ENCODE measurements around the gene ACER3. TPM values are rescaled to one million over a fixed set of nuclear protein-coding genes. Genes with fewer than 3 reads are reported as not detected.

Gene ACER3
- total and polyA plus RNA-seq, 7 donors, result 5.6 to 13.2 (median 9.4) TPM

DNA sequence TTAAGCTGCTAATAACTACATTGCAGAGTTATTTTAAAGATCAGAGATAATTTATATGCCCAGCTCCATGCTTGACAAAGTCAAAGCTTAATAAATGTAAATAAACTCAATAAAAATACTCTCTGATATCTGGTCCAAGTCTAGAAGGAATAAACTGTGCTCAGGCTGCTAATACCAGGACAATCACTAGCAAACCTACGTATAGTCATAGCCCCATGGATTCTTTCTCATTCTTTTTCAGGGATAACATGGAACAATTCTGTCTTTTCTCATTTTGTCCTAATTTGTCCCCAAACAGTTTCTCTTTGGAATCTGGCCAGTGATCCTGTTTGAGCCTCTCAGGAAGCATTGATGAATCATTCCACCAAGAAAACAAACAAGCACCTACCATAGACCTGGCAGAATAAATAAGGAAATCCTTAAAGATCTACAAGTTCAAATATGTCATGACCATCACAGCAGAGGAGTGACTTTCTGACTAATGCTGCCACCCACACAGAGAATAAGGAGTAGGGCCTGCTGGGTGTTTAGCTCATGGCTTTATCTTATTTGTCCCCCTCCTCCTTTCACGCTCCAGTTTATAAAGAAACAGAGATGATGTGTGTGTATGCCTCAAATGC, 159.4 kb downstream of the ACER3 start:
- Histone ChIP-seq H3K4me1 (no peaks in the 10 kb centered on the region), H3K9me3 (no peaks in the 10 kb centered on the region), H3K4me3 (no peak overlapping the region), H3K36me3 (peaks cover 0 to 4% (median 0%) of the 10 kb centered on the region in 4 donors), H3K27me3 (no peaks in the 10 kb centered on the region), H3K27ac (no peak overlapping the region)
- 39 to 75% methylated on average over 2 of the region's 2 CpGs for WGBS, 2 donors
- no peak for DNase-seq
- TF ChIP-seq, protein P1, sequence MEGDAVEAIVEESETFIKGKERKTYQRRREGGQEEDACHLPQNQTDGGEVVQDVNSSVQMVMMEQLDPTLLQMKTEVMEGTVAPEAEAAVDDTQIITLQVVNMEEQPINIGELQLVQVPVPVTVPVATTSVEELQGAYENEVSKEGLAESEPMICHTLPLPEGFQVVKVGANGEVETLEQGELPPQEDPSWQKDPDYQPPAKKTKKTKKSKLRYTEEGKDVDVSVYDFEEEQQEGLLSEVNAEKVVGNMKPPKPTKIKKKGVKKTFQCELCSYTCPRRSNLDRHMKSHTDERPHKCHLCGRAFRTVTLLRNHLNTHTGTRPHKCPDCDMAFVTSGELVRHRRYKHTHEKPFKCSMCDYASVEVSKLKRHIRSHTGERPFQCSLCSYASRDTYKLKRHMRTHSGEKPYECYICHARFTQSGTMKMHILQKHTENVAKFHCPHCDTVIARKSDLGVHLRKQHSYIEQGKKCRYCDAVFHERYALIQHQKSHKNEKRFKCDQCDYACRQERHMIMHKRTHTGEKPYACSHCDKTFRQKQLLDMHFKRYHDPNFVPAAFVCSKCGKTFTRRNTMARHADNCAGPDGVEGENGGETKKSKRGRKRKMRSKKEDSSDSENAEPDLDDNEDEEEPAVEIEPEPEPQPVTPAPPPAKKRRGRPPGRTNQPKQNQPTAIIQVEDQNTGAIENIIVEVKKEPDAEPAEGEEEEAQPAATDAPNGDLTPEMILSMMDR (IDR thresholded peaks at IDR 0.05), result no peak
- intact Hi-C loops (cut with DNase I), result no loop called here

DNA sequence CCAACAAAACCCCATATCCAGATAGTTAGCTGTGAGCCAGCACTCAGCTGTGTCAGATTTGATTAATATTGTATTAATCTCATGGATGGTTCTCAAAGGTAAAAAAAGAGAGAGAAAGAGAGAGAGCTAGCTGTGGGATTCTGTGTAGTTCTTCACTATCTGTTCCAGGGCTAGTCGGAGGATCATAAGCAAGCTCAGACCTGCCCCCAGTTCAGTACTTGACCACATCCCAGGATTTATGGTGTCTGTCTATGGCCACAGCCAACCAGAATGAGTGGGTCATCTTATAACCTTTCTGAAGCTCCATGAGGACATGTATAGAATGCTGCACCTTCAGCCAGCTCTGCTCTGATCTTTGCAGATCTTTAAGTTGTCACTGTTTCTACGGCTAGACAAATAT, 160.0 kb downstream of the ACER3 start:
- intact Hi-C loops (cut with DNase I), result no loop called here
- H3K36me3 ChIP-seq, result peaks cover 0 to 4% (median 0%) of the 10 kb centered on the region in 4 donors

DNA sequence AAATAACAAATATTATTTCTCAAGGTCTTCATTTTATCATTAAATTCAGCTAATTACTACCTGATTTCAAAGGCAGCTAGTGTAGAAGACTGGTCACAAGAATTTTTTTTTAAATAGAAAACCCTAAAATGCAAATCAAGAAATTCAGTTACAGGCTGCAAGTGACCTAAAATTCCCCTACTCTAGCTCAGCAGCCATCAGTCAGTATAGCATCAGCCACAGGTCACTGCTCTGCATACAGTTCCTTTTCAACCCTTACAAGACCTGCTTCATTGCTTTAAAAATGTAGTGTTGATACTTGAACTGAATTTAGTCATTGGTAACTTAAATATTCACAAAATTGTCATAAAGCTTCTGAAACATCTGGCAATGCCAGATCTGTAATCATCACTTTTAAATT, 164.0 kb downstream of the ACER3 start:
- peaks cover 0 to 2% (median 0%) of the 10 kb centered on the region in 3 donors for H3K27me3 ChIP-seq
- no peak for DNase-seq
- H3K9me3 ChIP-seq, result no peaks in the 10 kb centered on the region
- H3K4me1 ChIP-seq, result no peaks in the 10 kb centered on the region
- H3K36me3 ChIP-seq, result peaks cover 0 to 4% (median 0%) of the 10 kb centered on the region in 4 donors
- H3K27ac ChIP-seq, result no peak overlapping the region
- H3K4me3 ChIP-seq, result no peak overlapping the region
- TF ChIP-seq EP300 (IDR thresholded peaks at IDR 0.05), result no peak
- TF ChIP-seq POLR2AphosphoS5 (IDR thresholded peaks at IDR 0.05), result no peak
- no peak for TF ChIP-seq POLR2A (IDR thresholded peaks at IDR 0.05)
- TF ChIP-seq, protein P1 (IDR thresholded peaks at IDR 0.05), result no peak
- intact Hi-C loops (cut with DNase I), result no loop called here

More for the DNA sequence above, 160.0 kb downstream of the ACER3 start:
- Histone ChIP-seq H3K9me3 (no peaks in the 10 kb centered on the region), H3K27ac (no peak overlapping the region), H3K4me1 (no peaks in the 10 kb centered on the region), H3K4me3 (no peak overlapping the region), H3K27me3 (no peaks in the 10 kb centered on the region)
- DNase-seq, result no peak
- 87 to 92% methylated on average over 2 of the region's 2 CpGs for WGBS, 2 donors
- no peak for TF ChIP-seq EP300 (IDR thresholded peaks at IDR 0.05)
- no peak for TF ChIP-seq POLR2AphosphoS5 (IDR thresholded peaks at IDR 0.05)
- TF ChIP-seq, protein P1 (IDR thresholded peaks at IDR 0.05), result no peak
- TF ChIP-seq POLR2A (IDR thresholded peaks at IDR 0.05), result no peak

DNA sequence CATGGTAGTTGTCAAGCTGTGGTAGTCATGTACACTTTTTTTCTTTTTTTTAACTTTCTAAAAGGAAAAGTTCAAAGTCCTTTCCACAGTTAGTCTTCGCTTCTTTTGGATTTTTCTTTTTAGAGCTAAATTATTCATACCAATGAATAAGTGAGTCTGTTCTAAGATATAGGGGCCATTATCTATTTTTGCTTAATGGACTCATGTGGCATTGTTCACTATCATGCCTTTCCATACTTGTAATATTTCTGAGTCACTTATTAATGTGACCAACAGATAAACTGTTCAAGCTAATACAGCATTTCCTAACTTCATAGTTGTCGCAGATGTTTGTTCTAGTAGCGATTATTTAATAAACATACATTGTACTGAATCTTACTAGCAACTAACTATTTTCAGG, 165.5 kb downstream of the ACER3 start:
- DNase-seq, result no peak
- intact Hi-C loops (cut with DNase I), result no loop called here
- Histone ChIP-seq H3K9me3 (no peaks in the 10 kb centered on the region), H3K4me3 (no peak overlapping the region), H3K36me3 (no peaks in the 10 kb centered on the region), H3K4me1 (no peaks in the 10 kb centered on the region), H3K27ac (no peak overlapping the region), H3K27me3 (peaks cover 0 to 15% (median 7%) of the 10 kb centered on the region in 3 donors)
- WGBS, 2 donors, result 87 to 92% methylated on average over 3 of the region's 3 CpGs
- TF ChIP-seq POLR2AphosphoS5 (IDR thresholded peaks at IDR 0.05) (no peak), EP300 (IDR thresholded peaks at IDR 0.05) (no peak), POLR2A (IDR thresholded peaks at IDR 0.05) (no peak)
- TF ChIP-seq, protein P1 (IDR thresholded peaks at IDR 0.05), result no peak

DNA sequence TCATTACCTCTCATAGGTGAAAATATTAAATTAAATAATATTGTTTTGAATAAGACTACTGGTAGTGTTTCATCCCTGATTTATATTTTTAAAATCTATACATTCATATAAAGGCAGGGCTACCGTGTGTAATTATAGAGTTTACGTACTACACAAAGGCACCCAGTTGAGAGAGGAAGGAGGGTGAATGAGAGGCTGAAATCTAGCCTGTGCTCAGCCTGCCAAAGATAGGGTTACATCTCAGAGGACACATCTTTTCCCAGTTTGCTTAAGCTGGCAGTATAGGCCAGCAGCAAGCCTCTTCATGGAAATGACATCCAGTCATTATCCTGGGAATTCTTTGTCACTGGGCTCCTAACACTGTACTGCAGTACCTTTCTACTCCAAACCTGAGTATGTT, 166.0 kb downstream of the ACER3 start:
- DNase-seq, result no peak
- intact Hi-C loops (cut with DNase I), result no loop called here

More for the DNA sequence above, 166.0 kb downstream of the ACER3 start:
- Histone ChIP-seq H3K9me3 (no peaks in the 10 kb centered on the region), H3K27ac (no peak overlapping the region), H3K4me3 (no peak overlapping the region), H3K36me3 (no peaks in the 10 kb centered on the region), H3K4me1 (no peaks in the 10 kb centered on the region), H3K27me3 (peaks cover 0 to 19% (median 7%) of the 10 kb centered on the region in 3 donors)
- 79 to 85% methylated on average over 2 of the region's 2 CpGs for WGBS, 2 donors
- TF ChIP-seq, protein P1 (IDR thresholded peaks at IDR 0.05), result no peak
- no peak for TF ChIP-seq POLR2AphosphoS5 (IDR thresholded peaks at IDR 0.05)
- no peak for TF ChIP-seq EP300 (IDR thresholded peaks at IDR 0.05)
- TF ChIP-seq POLR2A (IDR thresholded peaks at IDR 0.05), result no peak

All from sigmoid colon (tissue), 7 donors.